Subcutaneous adipose tissue (tissue), 4 donors: Measurements from ENCODE around the gene FAM20C. TPM values are rescaled to one million over a fixed set of nuclear protein-coding genes. Genes with fewer than 3 reads are reported as not detected.

Experiments
- total RNA-seq, 4 donors: library from RNA; depleted of rRNA; stranded (reverse); fragments of >200 nt; gene quantifications; one replicate each; pipeline ENCODE4 v1.1.0, GENCODE V29; 2016
- TF ChIP-seq, protein P1 (sequence below): fragments of 450-650 bp; IDR thresholded peaks from one replicate; pipeline ENCODE4 v1.5.1; 2016; ENCODE audit warnings: low read depth, mild to moderate bottlenecking, control low read depth, antibody characterized with exemption, moderate library complexity

FAM20C gene
- total RNA-seq, 4 donors from 2014 or later: 21.0 to 82.5 (median 35.6) TPM

GRCh38 chr7:279821-280220 is 87.5 kb downstream of the FAM20C start:
- TF ChIP-seq, protein P1, sequence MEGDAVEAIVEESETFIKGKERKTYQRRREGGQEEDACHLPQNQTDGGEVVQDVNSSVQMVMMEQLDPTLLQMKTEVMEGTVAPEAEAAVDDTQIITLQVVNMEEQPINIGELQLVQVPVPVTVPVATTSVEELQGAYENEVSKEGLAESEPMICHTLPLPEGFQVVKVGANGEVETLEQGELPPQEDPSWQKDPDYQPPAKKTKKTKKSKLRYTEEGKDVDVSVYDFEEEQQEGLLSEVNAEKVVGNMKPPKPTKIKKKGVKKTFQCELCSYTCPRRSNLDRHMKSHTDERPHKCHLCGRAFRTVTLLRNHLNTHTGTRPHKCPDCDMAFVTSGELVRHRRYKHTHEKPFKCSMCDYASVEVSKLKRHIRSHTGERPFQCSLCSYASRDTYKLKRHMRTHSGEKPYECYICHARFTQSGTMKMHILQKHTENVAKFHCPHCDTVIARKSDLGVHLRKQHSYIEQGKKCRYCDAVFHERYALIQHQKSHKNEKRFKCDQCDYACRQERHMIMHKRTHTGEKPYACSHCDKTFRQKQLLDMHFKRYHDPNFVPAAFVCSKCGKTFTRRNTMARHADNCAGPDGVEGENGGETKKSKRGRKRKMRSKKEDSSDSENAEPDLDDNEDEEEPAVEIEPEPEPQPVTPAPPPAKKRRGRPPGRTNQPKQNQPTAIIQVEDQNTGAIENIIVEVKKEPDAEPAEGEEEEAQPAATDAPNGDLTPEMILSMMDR: no peak

DNA sequence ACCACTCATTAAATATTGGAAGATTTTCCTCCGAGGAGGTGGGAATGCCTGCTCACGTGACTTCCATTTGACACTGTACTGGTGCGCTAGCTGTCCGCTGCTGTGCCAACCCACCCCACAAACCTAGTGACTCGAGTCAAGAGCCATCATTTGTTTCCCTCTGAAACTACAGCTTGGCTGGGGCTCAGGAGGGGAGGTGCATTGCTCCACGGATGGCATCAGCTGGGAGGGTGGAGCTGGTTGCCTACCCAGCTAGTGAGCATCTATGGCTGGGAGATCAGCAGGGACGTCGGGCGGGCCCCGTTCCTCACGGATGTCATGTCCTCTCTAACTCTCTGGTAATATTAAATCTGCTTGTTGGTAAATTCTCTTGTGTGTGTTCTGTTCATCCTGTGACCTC is 88.1 kb downstream of the FAM20C start:
- TF ChIP-seq, protein P1: no peak

DNA sequence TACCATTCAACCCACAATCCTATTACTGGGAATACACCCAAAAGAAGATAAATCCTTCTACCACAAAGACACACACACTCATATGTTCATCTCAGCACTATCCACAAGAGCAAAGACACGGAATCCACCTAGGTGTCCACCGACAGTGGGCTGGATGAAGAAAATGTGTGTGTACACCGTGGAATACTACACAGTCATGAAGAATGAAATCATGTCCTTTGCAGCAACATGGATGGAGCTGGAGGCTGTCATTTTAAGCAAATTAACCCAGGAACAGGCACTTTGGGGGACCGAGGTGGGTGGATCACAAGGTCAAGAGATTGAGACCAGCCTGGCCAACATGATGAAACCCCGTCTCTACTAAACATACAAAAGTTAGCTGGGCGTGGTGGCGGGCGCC is 89.3 kb downstream of the FAM20C start:
- TF ChIP-seq, protein P1: no peak

- TF ChIP-seq, protein P1: no peak
These were observed 90.2 kb downstream of the FAM20C start for GRCh38 chr7:282621-283020.

GRCh38 chr7:284762-285722 is 92.7 kb downstream of the FAM20C start:
- TF ChIP-seq, protein P1: no peak

- TF ChIP-seq, protein P1: no peak
These were observed 93.4 kb downstream of the FAM20C start for GRCh38 chr7:285731-286130.

- TF ChIP-seq, protein P1: no peak
These were observed 93.9 kb downstream of the FAM20C start for GRCh38 chr7:286266-286665.
